WERI-Rb-1 (cell line): ENCODE data around the gene EPOP.
"Not testable (repeated sequence)": the region's sequence is repeated elsewhere in the genome, so short reads cannot be mapped to it uniquely, and the experiment has no call there.

ENCODE experiments used
- DNase-seq: peaks from one replicate; pipeline ENCODE4 v3.0.0-alpha.2; 2020
- H3K27ac ChIP-seq: fragments of 250-450 bp; sonication (Bioruptor Pico); 2 replicates; pipeline ENCODE4 v1.5.1; 2020; ENCODE audit warnings: mild to moderate bottlenecking, moderate library complexity
- H3K27me3 ChIP-seq: fragments of 250-450 bp; sonication (Bioruptor Pico); 2 replicates; pipeline ENCODE4 v1.5.1; 2021; ENCODE audit warnings: mild to moderate bottlenecking, low read depth, moderate library complexity; ENCODE audit not compliant: insufficient read depth, severe bottlenecking
- H3K36me3 ChIP-seq: fragments of 250-450 bp; sonication (Bioruptor Pico); 2 replicates; pipeline ENCODE4 v1.5.1; 2020; ENCODE audit warnings: mild to moderate bottlenecking, moderate library complexity
- H3K4me3 ChIP-seq: 2 replicates; pipeline ENCODE4 v1.5.1; 2011; ENCODE audit warnings: low read depth, mild to moderate bottlenecking, control low read depth, low read length
- H3K9me3 ChIP-seq: fragments of 250-450 bp; sonication (Bioruptor Pico); 2 replicates; pipeline ENCODE4 v1.5.1; 2021; ENCODE audit warnings: mild to moderate bottlenecking, moderate library complexity; ENCODE audit not compliant: severe bottlenecking
- CTCF ChIP-seq: IDR thresholded peaks from 2 replicates; pipeline ENCODE4 v1.5.1; 2011; ENCODE audit warnings: low read depth, mild to moderate bottlenecking, control low read depth, inconsistent platforms, low read length

EPOP gene

GRCh38 chr17:38637951-38638350 lies 36.8 kb downstream of the EPOP start:
- Histone ChIP-seq H3K27ac (no peak overlapping the region), H3K9me3 (no peaks in the 10 kb centered on the region), H3K27me3 (no peaks in the 10 kb centered on the region), H3K4me3 (no peak overlapping the region), H3K36me3 (no peaks in the 10 kb centered on the region)
- no peak for DNase-seq
- TF ChIP-seq CTCF, result no peak

GRCh38 chr17:38636054-38636453 lies 38.7 kb downstream of the EPOP start:
- H3K9me3 ChIP-seq, result no peaks in the 10 kb centered on the region
- no peak overlapping the region for H3K27ac ChIP-seq
- no peak for DNase-seq
- H3K4me3 ChIP-seq, result no peak overlapping the region
- no peaks in the 10 kb centered on the region for H3K36me3 ChIP-seq
- no peaks in the 10 kb centered on the region for H3K27me3 ChIP-seq
- no peak for TF ChIP-seq CTCF

- Histone ChIP-seq H3K27me3 (no peaks in the 10 kb centered on the region), H3K4me3 (no peak overlapping the region), H3K9me3 (peaks cover 4% of the 10 kb centered on the region), H3K27ac (no peak overlapping the region), H3K36me3 (no peaks in the 10 kb centered on the region)
- no peak for TF ChIP-seq CTCF
- no peak for DNase-seq
Measured at GRCh38 chr17:38632334-38632733, 42.4 kb downstream of the EPOP start.

GRCh38 chr17:38628441-38628840 lies 46.3 kb downstream of the EPOP start:
- peak; percentile 23 for DNase-seq
- Histone ChIP-seq H3K36me3 (no peaks in the 10 kb centered on the region), H3K4me3 (no peak overlapping the region), H3K27me3 (no peaks in the 10 kb centered on the region), H3K9me3 (peaks cover 4% of the 10 kb centered on the region), H3K27ac (no peak overlapping the region)
- TF ChIP-seq CTCF, result no peak

- no peak for TF ChIP-seq CTCF
- no peak for DNase-seq
- H3K27me3 ChIP-seq, result no peaks in the 10 kb centered on the region
- no peaks in the 10 kb centered on the region for H3K36me3 ChIP-seq
- peaks cover 4% of the 10 kb centered on the region for H3K9me3 ChIP-seq
- H3K27ac ChIP-seq, result no peak overlapping the region
- H3K4me3 ChIP-seq, result no peak overlapping the region
Measured at GRCh38 chr17:38627957-38628356, 46.8 kb downstream of the EPOP start.

- H3K36me3 ChIP-seq, H3K9me3 ChIP-seq, DNase-seq, H3K4me3 ChIP-seq, H3K27me3 ChIP-seq, H3K27ac ChIP-seq: not testable (repeated sequence)
Measured at GRCh38 chr17:38626606-38627226, 48.0 kb downstream of the EPOP start.
